HG02885 (cell line): ENCODE measurements around the gene TGFB3.
A peak's percentile ranks its signal among the peaks of the same experiment; 100 is the strongest.
"Not testable (repeated sequence)": the region's sequence is repeated elsewhere in the genome, so short reads cannot be mapped to it uniquely, and the experiment has no call there.

ENCODE experiments used
- ATAC-seq: cut with Tn5 transposase; IDR thresholded peaks from one replicate; pipeline ENCODE4 v1.9.1; 2021; ENCODE audit warnings: mild to moderate bottlenecking; ENCODE audit not compliant: unreplicated experiment, poor library complexity

The TGFB3 gene

GRCh38 chr14:75967866-75968265, 13.9 kb downstream of the TGFB3 start:
- no peak for ATAC-seq

DNA sequence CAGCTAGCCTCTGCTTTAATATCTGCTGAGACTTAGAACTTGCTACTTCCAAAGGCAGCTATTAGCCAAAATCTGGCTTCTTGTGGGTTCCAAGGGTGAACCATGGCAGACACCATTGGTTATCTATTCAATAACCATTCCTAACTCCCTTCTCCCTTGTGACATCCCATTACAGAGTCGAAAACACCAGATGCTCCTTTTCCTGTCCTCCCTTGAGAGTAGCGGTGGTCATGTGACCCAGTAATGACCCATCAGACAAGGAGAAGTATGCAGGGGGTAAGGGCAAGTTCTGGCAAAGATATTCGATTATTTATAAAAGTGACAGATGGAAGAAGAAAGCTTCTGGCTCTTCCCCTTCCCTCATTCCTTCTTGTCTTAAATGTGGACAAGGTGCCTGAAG, 20.1 kb downstream of the TGFB3 start:
- no peak for ATAC-seq

DNA sequence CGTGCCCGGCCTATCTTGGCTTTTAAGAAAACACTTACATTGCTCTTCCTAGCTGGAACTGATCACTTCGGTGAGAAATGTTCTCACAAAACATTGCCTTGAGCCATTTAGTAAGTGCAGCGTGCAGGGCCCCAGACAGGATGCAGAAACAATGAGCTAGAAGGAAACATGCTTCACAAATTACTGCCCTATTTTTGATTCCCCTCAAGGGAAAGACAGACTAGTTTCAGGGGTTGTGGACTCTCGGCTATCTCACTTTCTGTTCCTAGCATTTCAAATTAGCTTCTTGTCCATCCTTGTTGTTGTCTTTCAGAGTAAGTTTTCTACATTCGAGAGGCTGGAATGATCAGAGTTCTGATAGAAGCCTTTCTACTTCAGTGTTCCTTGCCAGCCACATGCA, 21.6 kb downstream of the TGFB3 start:
- peak; percentile 69 for ATAC-seq

DNA sequence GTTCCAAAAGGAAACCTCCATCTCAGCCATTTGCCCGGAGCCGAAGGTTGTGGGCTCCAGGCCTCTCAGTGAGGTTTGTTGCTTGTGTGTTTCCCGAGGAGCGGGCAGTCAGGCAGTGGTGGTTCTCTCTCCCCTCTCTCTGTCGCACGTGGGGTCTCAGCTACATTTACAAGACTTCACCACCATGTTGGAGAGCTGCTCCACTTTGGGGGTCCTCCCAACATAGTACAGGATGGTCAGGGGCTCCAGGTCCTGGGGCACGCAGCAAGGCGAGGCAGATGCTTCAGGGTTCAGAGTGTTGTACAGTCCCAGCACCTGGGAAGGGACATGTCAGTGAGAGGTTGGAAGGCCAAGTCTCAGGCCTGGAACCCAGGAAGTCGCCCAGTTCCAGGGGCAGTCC, 22.8 kb downstream of the TGFB3 start:
- no peak for ATAC-seq

DNA sequence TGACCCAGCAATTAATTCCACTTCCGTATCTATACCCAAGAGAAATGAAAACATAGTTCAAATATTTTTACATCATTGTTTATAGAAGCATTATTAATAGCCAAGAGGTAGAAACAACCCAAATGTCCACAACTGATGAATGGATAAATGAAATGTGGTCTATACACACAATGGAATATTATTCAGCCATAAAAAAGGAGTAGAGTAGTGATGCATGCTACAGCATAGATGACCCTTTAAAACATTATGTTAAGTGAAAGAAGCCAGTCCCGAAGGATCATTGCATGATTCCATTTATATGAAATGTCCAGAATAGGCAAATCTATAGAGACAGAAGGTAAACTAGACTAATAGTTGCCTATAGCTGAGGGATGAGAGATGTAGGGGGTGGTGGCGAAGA, 29.3 kb downstream of the TGFB3 start:
- no peak for ATAC-seq

DNA sequence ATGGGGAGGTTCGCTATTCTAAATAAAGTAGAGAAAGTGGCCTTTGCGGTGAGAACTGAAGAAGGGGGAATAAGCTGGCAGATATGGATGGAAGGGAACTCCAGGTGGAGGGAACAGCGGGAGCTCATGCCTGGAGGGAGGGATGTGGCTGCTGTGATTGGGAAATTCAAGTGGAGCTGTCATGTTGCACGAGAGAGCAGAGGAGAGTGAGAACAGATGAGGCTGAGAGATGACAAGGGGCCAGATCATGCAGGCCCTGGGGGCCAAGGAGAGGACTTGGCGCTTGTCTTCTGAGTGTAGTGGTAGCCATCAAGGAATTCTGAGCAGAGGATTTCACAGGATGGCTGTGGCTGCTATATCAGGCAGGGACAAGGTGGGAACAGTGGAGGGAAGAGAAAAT, 35.0 kb downstream of the TGFB3 start:
- ATAC-seq, result no peak

DNA sequence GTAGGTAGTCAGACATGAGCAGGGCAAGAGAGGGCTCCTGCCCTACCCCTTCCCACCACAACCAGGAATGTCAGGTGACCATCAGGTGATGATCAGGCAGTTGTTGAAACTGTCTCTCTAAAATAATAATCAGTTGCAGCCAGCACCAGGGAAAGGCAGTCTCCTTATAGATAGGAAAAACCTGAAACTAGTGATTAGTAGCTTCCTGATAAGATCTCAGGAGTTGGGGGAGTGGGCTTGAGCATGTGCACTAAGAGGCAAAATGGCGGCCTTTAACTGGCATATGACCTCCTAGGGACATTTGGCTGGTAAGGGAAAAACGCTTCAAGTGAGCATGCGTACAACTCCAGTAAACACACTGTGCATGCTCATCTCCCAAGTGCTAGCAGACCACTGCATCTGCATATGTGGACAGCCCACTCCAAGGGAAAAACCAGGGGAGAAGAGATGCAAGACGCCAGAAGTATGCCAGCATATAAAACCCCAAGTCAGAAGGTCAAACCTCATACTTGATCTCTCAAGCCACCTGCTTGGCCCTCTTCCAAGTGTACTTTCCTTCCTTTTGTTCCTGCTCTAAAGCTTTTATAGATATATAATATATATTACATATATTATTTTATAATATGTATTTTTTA, 37.1 kb downstream of the TGFB3 start:
- ATAC-seq, result no peak

GRCh38 chr14:75941030-75941429, 40.8 kb downstream of the TGFB3 start:
- no peak for ATAC-seq

DNA sequence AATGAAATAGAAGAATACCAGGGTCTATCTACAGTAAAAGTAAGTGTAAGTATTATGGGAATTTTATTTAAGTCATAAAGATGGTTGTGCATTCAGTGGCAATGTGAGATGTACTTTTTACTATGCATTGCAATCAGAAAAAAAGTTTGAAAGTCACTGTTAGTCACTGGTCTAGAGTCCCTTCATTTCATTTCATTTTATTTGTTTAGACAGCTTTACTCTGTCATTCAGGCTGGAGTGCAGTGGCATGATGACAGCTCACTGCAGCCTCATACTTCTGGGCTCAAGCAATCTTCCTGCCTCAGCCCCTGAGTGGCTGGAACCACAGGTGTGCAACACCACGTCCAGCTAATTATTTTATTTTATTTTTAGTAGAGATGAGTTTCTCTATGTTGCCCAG, 42.6 kb downstream of the TGFB3 start:
- ATAC-seq, result no peak

GRCh38 chr14:75934998-75935628, 46.7 kb downstream of the TGFB3 start:
- no peak for ATAC-seq

DNA sequence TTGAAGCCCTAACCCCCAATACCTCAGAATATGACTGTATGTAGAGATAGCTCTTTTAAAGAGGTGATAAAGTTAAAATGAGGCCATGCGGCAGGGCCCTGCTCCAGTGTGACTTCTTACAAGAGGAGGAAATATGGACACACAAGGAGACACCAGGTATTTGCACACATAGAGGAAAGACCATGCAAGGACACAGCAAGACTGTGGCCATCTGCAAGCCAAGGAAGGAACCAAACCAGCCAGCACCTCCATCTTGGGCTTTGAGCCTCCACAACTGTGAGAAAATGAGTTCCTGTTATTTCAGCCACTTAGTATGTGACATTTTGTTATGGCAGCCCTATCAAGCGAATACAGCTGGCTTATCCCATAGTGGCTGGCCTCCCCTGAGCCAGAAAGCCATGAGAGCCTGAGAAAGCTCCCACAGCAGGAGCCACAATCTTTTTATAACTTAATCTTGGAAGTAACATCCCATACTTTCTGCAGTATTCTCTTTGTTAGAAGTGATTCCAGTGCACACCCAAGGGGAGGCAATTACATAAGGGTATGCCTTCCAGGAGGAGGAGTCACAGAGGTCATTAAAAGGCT, 48.0 kb downstream of the TGFB3 start:
- ATAC-seq, result no peak

GRCh38 chr14:75928690-75929181, 53.1 kb downstream of the TGFB3 start:
- ATAC-seq, result no peak

DNA sequence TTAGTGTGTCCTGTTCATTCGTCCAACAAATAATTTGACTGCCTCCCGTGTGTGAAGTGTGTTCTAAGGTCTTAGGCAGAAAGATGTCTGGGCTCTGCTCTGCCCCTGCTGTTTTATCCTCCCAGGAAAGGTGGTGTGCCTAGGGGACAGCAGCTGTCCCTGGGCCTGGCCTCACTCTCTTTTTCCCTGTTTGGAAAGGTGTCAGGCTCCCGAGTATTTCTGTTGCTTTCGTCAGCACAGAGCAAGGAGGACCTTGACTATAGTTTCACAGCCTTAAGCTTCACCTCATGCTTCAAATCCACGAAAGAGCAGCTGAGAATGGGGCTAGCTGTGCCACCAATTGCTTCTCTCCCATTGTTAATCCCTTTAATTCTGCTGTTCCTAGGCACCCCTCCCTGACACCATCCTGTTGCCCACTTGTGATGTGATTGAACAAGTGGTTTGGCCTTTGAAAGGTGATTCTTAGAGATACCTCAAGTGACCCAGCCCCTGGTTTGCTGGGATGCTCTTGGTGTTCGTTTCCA, 54.2 kb downstream of the TGFB3 start:
- ATAC-seq, result no peak

DNA sequence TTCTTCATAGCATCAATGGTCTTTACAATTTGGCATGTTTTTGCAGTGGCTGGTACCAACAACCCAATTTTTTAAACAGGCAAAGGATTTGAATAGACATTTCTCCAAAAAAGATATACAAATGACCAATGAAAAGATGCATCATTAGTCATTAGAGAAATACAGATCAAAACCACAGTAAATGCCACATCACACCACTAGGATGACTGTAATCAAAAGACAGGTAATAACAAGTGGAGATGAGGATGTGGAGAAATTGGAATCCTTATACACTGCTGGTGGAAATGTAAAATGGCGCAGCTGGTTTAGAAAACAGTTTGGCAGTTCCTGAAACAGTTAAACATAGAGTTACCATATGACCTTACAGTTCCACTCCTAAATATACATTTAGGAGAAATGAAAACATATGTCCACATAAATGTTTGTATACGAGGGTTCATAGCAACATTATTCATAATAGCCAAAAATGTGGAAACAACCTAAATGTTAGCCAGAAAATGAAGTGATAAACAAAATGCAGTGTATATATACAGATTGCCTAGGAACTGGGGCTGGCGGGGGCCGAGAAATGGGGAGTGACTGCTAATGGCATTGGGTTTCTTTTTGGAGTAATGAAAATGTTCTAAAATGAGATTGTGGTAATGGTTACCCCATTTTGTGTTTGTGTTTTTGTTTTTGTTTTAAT, 55.2 kb downstream of the TGFB3 start:
- ATAC-seq, result no peak

GRCh38 chr14:75925141-75925840, 56.5 kb downstream of the TGFB3 start:
- not testable (repeated sequence) for ATAC-seq

- ATAC-seq, result not testable (repeated sequence)
Observed at GRCh38 chr14:75920421-75920820, 61.4 kb downstream of the TGFB3 start.

- no peak for ATAC-seq
Observed at GRCh38 chr14:75917946-75918335, 63.9 kb downstream of the TGFB3 start.

- no peak for ATAC-seq
Observed at GRCh38 chr14:75917322-75917945, 64.4 kb downstream of the TGFB3 start.

DNA sequence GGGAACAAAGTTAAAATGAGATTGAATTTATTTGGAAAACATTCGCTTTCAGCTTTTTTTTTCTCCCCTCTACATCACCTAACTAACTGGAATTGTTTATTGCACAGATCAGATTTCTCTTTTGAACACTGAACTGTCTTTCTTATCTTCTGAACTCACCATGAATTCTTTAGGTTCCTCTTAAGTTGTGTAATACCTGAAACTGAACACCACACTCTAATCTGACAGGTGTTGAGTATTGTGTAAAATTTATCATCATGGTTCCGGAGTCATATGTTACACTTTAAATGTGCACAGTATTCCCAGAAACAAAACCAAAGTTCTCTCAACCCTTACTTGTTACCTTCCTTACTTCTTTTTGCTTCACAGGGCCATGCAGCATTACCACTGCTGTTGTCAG, 66.8 kb downstream of the TGFB3 start:
- ATAC-seq, result no peak

GRCh38 chr14:75913183-75913582, 68.6 kb downstream of the TGFB3 start:
- ATAC-seq, result no peak
